GM18505 (cell line): ENCODE data around the gene EEF1AKMT3.

ENCODE experiments used
- ATAC-seq: cut with Tn5 transposase; IDR thresholded peaks from one replicate; pipeline ENCODE4 v1.9.1; 2021; ENCODE audit not compliant: unreplicated experiment
- POLR2A ChIP-seq: IDR thresholded peaks from 4 replicates; pipeline ENCODE4 v1.6.1; 2011; ENCODE audit warnings: borderline replicate concordance; ENCODE audit not compliant: insufficient read depth, insufficient read length; ENCODE audit errors: extremely low read depth

EEF1AKMT3 gene

GRCh38 chr12:57730336-57731067 is 41.9 kb upstream of the EEF1AKMT3 start:
- TF ChIP-seq POLR2A = no peak
- no peak for ATAC-seq

- no peak for TF ChIP-seq POLR2A
Measured at GRCh38 chr12:57731411-57732080, 40.9 kb upstream of the EEF1AKMT3 start.

DNA sequence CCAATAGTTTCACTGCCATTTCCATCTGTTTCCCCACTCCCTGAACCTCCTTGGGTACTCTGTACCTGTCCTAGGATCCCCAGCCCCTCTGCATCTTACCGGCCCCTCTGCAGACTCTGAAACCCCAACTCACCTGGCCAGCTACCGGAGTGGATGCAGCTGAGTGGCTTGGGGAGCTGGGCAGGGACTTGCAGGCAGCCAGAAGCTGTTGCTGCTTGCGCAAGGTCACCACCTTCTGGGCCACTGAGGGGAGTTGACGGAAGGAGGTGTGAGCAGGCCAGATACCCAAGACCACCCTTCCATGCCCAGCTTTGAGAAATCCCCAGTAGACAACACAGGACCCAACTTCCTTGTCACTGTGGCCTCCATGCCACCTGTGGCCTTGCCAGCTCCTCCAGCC is 40.1 kb upstream of the EEF1AKMT3 start:
- TF ChIP-seq POLR2A = no peak
- ATAC-seq = no peak

More at GRCh38 chr12:57731411-57732080, 40.9 kb upstream of the EEF1AKMT3 start:
- ATAC-seq = no peak

- no peak for ATAC-seq
- no peak for TF ChIP-seq POLR2A
Measured at GRCh38 chr12:57732726-57733593, 39.5 kb upstream of the EEF1AKMT3 start.

GRCh38 chr12:57733928-57734327 is 38.5 kb upstream of the EEF1AKMT3 start:
- no peak for ATAC-seq
- no peak for TF ChIP-seq POLR2A

GRCh38 chr12:57734591-57734990 is 37.8 kb upstream of the EEF1AKMT3 start:
- TF ChIP-seq POLR2A = no peak
- no peak for ATAC-seq

GRCh38 chr12:57735198-57735855 is 37.1 kb upstream of the EEF1AKMT3 start:
- no peak for TF ChIP-seq POLR2A
- no peak for ATAC-seq

DNA sequence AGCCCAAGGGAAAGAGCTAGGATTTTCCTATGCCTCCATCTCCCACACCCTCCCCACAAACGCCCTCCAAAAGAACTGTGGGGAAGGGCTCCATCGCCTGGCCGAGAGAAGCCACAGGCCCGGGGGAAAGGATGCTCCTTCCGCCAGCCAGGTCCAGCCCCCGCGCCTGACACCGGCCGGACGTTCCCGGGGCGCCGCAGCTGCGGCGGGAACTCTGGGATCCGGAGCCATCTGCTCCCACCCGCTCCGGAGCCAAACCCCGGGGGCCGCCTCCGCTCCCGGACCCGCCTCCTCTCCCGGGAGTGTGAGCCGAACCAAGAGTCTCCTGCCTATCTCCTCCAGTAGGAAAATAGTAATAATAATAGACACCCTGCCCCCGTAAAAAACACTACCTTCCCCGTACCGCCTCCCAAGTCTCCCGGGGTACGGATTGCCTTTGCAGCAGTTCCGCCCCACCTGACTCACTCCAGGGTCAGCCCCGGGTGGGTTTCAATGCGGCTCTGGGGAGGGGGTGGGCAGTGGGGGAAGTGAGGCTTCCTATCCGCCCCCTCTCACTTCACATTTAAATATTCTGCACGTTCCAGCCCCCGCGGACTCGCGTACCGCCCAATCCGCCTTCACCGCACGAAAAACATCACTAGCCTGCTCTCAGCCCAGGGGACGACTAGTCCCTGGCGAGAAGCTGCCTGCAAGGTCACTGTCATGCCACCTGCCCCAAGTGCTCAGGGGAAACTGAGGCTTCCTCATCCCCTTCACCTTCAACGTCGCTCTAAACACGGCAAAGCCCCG is 36.3 kb upstream of the EEF1AKMT3 start:
- no peak for TF ChIP-seq POLR2A
- no peak for ATAC-seq

DNA sequence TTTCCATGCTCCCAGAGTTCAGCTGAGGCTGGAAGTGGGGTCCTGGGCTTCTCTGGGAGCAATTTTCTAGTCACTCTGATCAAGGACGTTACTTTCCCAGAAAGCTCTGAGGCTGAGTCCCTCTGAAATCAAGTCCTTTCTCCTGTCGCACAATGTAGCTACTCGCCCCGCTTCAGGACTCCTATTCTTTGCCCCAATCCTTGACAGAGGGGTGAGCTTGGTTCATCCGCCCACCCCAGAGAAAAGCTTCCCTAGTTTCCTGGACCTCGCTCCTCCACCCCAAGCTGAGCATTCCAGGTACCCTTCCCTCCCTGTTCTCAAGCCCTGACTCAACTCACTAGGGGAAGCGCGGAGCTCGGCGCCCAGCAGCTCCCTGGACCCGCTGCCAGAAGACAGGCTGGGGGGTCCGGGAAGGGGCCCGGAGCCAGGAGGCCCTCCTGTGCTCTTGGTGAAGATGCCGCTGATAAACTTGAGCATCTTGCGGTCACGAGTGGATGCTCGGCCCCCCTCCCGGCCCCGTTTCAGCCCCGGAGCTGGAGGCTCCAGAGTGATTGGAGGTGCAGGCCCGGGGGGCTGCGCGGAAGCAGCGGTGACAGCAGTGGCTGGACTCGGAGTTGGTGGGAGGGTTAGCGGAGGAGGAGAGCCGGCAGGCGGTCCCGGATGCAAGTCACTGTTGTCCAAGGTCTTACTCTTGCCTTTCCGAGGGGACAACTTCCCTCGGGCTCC is 35.5 kb upstream of the EEF1AKMT3 start:
- TF ChIP-seq POLR2A = no peak
- no peak for ATAC-seq

- no peak for ATAC-seq
- TF ChIP-seq POLR2A = no peak
Measured at GRCh38 chr12:57737467-57738460, 34.6 kb upstream of the EEF1AKMT3 start.

GRCh38 chr12:57738661-57739237 is 33.7 kb upstream of the EEF1AKMT3 start, which contains the start of gene AGAP2:
Gene AGAP2 (minus strand): TSS chr12:57738742. CDS start chr12:57738246, 496 bp downstream.
- no peak for TF ChIP-seq POLR2A
- ATAC-seq = no peak

DNA sequence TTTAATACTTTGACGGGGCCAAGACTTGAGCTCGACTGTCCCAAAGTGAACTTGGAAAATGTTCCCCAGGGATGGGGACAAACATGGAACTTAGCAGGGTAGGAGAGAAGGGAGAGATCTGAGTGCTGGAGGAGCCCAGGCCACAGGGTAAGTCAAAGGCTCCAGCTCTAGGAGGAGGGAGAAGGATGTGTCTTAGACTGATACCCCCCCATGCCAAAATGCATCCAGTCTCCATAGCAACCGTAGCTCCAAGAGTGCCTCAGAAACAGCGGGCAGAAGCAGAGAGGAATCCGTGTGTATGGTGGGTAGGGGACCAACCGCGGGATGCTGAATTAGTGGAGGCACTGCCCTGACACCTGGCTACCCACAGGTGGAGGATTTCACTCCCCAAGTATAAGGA is 33.0 kb upstream of the EEF1AKMT3 start:
- TF ChIP-seq POLR2A = no peak
- no peak for ATAC-seq
